H1 (cell line): Measurements from ENCODE around the gene CALHM2.

Experiments
- CBX5 ChIP-seq: fragments of 300-800, 300-1000 bp; sonication (generic); IDR thresholded peaks from 2 replicates; pipeline ENCODE4 v1.7.1; 2016; ENCODE audit warnings: antibody characterized with exemption, low read length, low read depth
- FOSL1 ChIP-seq: IDR thresholded peaks from 2 replicates; pipeline ENCODE4 v1.6.1; 2011; ENCODE audit warnings: mild to moderate bottlenecking, low read depth, low read length, moderate library complexity; ENCODE audit not compliant: insufficient read depth
- HDAC2 ChIP-seq, 2 experiments: fragments of 300-600 bp in 1 of 2; sonication (generic) in 1 of 2; IDR thresholded peaks; 2 replicates each; pipeline ENCODE4 v1.6.1; 2011 to 2012; ENCODE audit warnings: low read depth in 2 of 2, low read length in 2 of 2, mild to moderate bottlenecking in 2 of 2, moderate library complexity in 2 of 2, borderline replicate concordance in 1 of 2, inconsistent platforms in 1 of 2
- JUND ChIP-seq: IDR thresholded peaks from 2 replicates; pipeline ENCODE4 v1.6.1; 2011; ENCODE audit warnings: mild to moderate bottlenecking, improper control_type of control experiment, low read length
- MAFK ChIP-seq: IDR thresholded peaks from 2 replicates; pipeline ENCODE4 v1.6.1; 2012; ENCODE audit warnings: low read depth, mild to moderate bottlenecking, improper control_type of control experiment, low read length
- NANOG ChIP-seq: IDR thresholded peaks from 2 replicates; pipeline ENCODE4 v1.6.1; 2011; ENCODE audit warnings: low read length, low read depth, mild to moderate bottlenecking, inconsistent platforms; ENCODE audit not compliant: insufficient read depth, poor library complexity, severe bottlenecking
- NRF1 ChIP-seq: IDR thresholded peaks from 2 replicates; pipeline ENCODE4 v1.6.1; 2011; ENCODE audit warnings: mild to moderate bottlenecking, low read depth, low read length, improper control_type of control experiment
- RFX5 ChIP-seq: IDR thresholded peaks from 2 replicates; pipeline ENCODE4 v1.6.1; 2011; ENCODE audit warnings: low read depth, low read length, improper control_type of control experiment, borderline replicate concordance
- SIX5 ChIP-seq: IDR thresholded peaks from 2 replicates; pipeline ENCODE4 v1.6.1; 2011; ENCODE audit warnings: mild to moderate bottlenecking, low read depth, low read length
- SUZ12 ChIP-seq: fragments of 200-600 bp; sonication (generic); IDR thresholded peaks from 2 replicates; pipeline ENCODE4 v1.6.1; 2012; ENCODE audit warnings: mild to moderate bottlenecking, inconsistent platforms, low read length, moderate library complexity, mixed read lengths
- YY1 ChIP-seq: IDR thresholded peaks from 2 replicates; pipeline ENCODE4 v1.6.1; 2011; ENCODE audit warnings: low read depth, mild to moderate bottlenecking, low read length
- TF ChIP-seq, protein P1 (sequence below): IDR thresholded peaks from 2 replicates; pipeline ENCODE4 v1.6.1; 2012; ENCODE audit warnings: inconsistent platforms
- TF ChIP-seq, protein P2 (sequence below), 3 experiments: IDR thresholded peaks; 1 replicate in 2 of 3; 2 replicates in 1 of 3; pipeline versions ENCODE4 v1.5.1 to v1.6.1; 2011; ENCODE audit warnings: low read length in 3 of 3, mild to moderate bottlenecking in 3 of 3, inconsistent platforms in 2 of 3, low read depth in 1 of 3, moderate library complexity in 1 of 3; ENCODE audit not compliant: insufficient read depth in 1 of 3; ENCODE audit errors: control extremely low read depth in 1 of 3
- TF ChIP-seq, protein P3 (sequence below): IDR thresholded peaks from 2 replicates; pipeline ENCODE4 v1.6.1; 2012; ENCODE audit warnings: inconsistent platforms

DNA sequence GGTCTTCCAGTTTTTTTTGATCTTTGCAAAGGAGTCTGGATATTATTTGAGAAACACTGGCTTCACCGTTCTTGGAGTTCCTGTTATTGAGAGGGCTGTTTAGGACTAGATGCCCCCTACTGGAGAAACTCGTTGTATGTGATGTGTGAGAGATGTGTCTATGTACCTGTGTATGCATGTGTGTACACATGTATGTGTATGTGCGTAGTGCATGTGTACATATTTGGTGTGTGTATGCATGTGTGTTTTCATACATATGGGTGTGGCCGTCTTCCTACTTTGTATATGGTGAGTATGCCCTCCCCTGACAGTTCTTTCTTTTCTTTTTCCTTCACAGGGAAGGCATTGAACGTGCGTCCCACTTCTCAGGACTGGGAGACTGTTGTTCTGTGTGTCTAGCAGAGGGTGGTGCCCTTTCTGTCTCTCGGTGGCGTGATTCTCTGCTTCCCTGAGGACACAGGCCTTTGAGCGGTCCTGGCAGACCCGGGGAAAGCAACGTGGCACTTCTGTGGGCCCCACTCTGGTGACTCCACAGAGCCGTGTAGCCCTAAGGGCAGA lies 29.9 kb upstream of the CALHM2 start:
- no peak for TF ChIP-seq NRF1
- no peak for TF ChIP-seq NANOG
- TF ChIP-seq MAFK, result no peak
- TF ChIP-seq CBX5, result no peak
- TF ChIP-seq RFX5, result no peak
- TF ChIP-seq, protein P1, sequence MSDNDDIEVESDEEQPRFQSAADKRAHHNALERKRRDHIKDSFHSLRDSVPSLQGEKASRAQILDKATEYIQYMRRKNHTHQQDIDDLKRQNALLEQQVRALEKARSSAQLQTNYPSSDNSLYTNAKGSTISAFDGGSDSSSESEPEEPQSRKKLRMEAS, result no peak
- TF ChIP-seq, protein P2, sequence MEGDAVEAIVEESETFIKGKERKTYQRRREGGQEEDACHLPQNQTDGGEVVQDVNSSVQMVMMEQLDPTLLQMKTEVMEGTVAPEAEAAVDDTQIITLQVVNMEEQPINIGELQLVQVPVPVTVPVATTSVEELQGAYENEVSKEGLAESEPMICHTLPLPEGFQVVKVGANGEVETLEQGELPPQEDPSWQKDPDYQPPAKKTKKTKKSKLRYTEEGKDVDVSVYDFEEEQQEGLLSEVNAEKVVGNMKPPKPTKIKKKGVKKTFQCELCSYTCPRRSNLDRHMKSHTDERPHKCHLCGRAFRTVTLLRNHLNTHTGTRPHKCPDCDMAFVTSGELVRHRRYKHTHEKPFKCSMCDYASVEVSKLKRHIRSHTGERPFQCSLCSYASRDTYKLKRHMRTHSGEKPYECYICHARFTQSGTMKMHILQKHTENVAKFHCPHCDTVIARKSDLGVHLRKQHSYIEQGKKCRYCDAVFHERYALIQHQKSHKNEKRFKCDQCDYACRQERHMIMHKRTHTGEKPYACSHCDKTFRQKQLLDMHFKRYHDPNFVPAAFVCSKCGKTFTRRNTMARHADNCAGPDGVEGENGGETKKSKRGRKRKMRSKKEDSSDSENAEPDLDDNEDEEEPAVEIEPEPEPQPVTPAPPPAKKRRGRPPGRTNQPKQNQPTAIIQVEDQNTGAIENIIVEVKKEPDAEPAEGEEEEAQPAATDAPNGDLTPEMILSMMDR (IDR thresholded peaks at IDR 0.05; ENCODE audit: control extremely low read depth in 1 of 3, insufficient read depth in 1 of 3, low read depth in 1 of 3, low read length in 3 of 3), result peak; percentile 26 to 63 (median 46); a peak in 3 of 4 replicates
- TF ChIP-seq YY1, result no peak
- no peak for TF ChIP-seq HDAC2 (IDR thresholded peaks at IDR 0.05; ENCODE audit: borderline replicate concordance in 1 of 2, low read depth in 2 of 2, low read length in 2 of 2)
- TF ChIP-seq JUND, result no peak
- TF ChIP-seq, protein P3, sequence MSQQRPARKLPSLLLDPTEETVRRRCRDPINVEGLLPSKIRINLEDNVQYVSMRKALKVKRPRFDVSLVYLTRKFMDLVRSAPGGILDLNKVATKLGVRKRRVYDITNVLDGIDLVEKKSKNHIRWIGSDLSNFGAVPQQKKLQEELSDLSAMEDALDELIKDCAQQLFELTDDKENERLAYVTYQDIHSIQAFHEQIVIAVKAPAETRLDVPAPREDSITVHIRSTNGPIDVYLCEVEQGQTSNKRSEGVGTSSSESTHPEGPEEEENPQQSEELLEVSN, result no peak
- no peak for TF ChIP-seq FOSL1
- no peak for TF ChIP-seq SUZ12
- TF ChIP-seq SIX5, result no peak
